ENCODE data around the gene EFCAB13. TPM values are rescaled to one million over a fixed set of nuclear protein-coding genes. Genes with fewer than 3 reads are reported as not detected.
"Not testable (repeated sequence)": the region's sequence is repeated elsewhere in the genome, so short reads cannot be mapped to it uniquely, and the experiment has no call there.

The EFCAB13 gene
- total and polyA plus RNA-seq, 7 experiments from 2014 or later, result 3.7 to 37.4 (median 18.4) TPM

DNA sequence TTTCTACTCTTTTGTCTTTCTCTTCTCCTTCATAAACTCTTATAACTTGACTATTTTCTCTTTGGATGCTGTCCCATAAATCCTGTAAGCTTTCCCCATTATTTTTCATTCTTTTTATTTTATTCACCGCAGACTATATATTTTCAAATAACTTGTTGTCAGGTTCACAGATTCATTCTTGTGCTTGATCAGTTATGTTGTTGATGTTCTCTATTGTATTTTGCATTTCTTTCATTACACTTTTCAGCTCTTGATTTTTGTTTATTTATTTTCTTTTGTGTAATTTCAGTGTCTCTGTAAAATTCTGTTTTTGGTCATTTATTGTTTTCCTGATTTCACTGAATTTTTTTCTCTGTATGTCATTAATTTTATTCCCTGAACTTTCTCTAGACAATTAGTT is 49.2 kb downstream of the EFCAB13 start:
- intact Hi-C loops (cut with micrococcal nuclease), result no loop called here
- no peaks in the 10 kb centered on the region for H3K4me1 Mint-ChIP-seq
- Histone ChIP-seq H3K36me3 (ENCODE audit: control insufficient read depth in 2 of 3, insufficient read depth in 3 of 3, low read length in 3 of 3) (no peaks in the 10 kb centered on the region), H3K27me3 (ENCODE audit: control insufficient read depth in 2 of 2, insufficient read depth in 2 of 2, low read length in 2 of 2) (no peaks in the 10 kb centered on the region), H3K9me3 (ENCODE audit: control insufficient read depth in 2 of 3, low read length in 3 of 3) (no peaks in the 10 kb centered on the region), H3K27ac (ENCODE audit: low read depth, low read length) (no peak overlapping the region), H3K4me3 (ENCODE audit: low read length) (no peak overlapping the region), H3K4me1 (ENCODE audit: control insufficient read depth in 2 of 2, insufficient read depth in 2 of 2, low read length in 2 of 2) (no peaks in the 10 kb centered on the region)
- peaks cover 0 to 28% (median 15%) of the 10 kb centered on the region in 11 donors for H3K9me3 Mint-ChIP-seq
- DNase-seq, result no peak
- no peak overlapping the region for H3K4me3 Mint-ChIP-seq
- H3K27me3 Mint-ChIP-seq, result peaks cover 0 to 18% (median 0%) of the 10 kb centered on the region in 5 donors
- ATAC-seq, result no peak
- POLR2A ChIA-PET, result no interaction called here
- peaks cover 2 to 39% (median 33%) of the 10 kb centered on the region in 5 donors for H3K36me3 Mint-ChIP-seq
- CTCF ChIA-PET, result no interaction called here
- H3K27ac Mint-ChIP-seq, result no peak overlapping the region

- POLR2A ChIA-PET, result no interaction called here
Observed at GRCh38 chr17:47376247-47376646, 52.5 kb downstream of the EFCAB13 start.

GRCh38 chr17:47388825-47389224 is 65.1 kb downstream of the EFCAB13 start:
- no peaks in the 10 kb centered on the region for H3K9me3 ChIP-seq (ENCODE audit: control insufficient read depth in 2 of 3, low read length in 3 of 3)
- Mint-ChIP-seq H3K27ac (no peak overlapping the region), H3K4me1 (no peaks in the 10 kb centered on the region), H3K27me3 (no peaks in the 10 kb centered on the region), H3K4me3 (no peak overlapping the region), H3K9me3 (peaks cover 4 to 17% (median 7%) of the 10 kb centered on the region in 11 donors), H3K36me3 (peaks cover 8 to 59% (median 35%) of the 10 kb centered on the region in 5 donors)
- CTCF ChIA-PET, result no interaction called here
- no peak overlapping the region for H3K4me3 ChIP-seq (ENCODE audit: low read length)
- no peaks in the 10 kb centered on the region for H3K27me3 ChIP-seq (ENCODE audit: control insufficient read depth in 2 of 2, insufficient read depth in 2 of 2, low read length in 2 of 2)
- ATAC-seq (no peak), DNase-seq (no peak)
- H3K36me3 ChIP-seq (ENCODE audit: control insufficient read depth in 2 of 3, insufficient read depth in 3 of 3, low read length in 3 of 3), result no peaks in the 10 kb centered on the region
- H3K4me1 ChIP-seq (ENCODE audit: control insufficient read depth in 2 of 2, insufficient read depth in 2 of 2, low read length in 2 of 2), result no peaks in the 10 kb centered on the region
- intact Hi-C loops (cut with micrococcal nuclease), result no loop called here
- H3K27ac ChIP-seq (ENCODE audit: low read depth, low read length), result no peak overlapping the region
- POLR2A ChIA-PET, result no interaction called here

More at GRCh38 chr17:47376247-47376646, 52.5 kb downstream of the EFCAB13 start:
- intact Hi-C loops (cut with micrococcal nuclease), result no loop called here
- Histone ChIP-seq H3K4me3 (ENCODE audit: low read length) (no peak overlapping the region), H3K4me1 (ENCODE audit: control insufficient read depth in 2 of 2, insufficient read depth in 2 of 2, low read length in 2 of 2) (no peaks in the 10 kb centered on the region), H3K9me3 (ENCODE audit: control insufficient read depth in 2 of 3, low read length in 3 of 3) (no peaks in the 10 kb centered on the region), H3K27ac (ENCODE audit: low read depth, low read length) (no peak overlapping the region), H3K36me3 (ENCODE audit: control insufficient read depth in 2 of 3, insufficient read depth in 3 of 3, low read length in 3 of 3) (no peaks in the 10 kb centered on the region), H3K27me3 (ENCODE audit: control insufficient read depth in 2 of 2, insufficient read depth in 2 of 2, low read length in 2 of 2) (no peaks in the 10 kb centered on the region)
- Mint-ChIP-seq H3K9me3 (peaks cover 0 to 31% (median 18%) of the 10 kb centered on the region in 11 donors), H3K27ac (no peak overlapping the region), H3K4me1 (no peaks in the 10 kb centered on the region), H3K27me3 (peaks cover 0 to 9% (median 0%) of the 10 kb centered on the region in 5 donors), H3K4me3 (no peak overlapping the region), H3K36me3 (peaks cover 2 to 52% (median 48%) of the 10 kb centered on the region in 5 donors)
- CTCF ChIA-PET, result no interaction called here
- DNase-seq (no peak), ATAC-seq (no peak)

DNA sequence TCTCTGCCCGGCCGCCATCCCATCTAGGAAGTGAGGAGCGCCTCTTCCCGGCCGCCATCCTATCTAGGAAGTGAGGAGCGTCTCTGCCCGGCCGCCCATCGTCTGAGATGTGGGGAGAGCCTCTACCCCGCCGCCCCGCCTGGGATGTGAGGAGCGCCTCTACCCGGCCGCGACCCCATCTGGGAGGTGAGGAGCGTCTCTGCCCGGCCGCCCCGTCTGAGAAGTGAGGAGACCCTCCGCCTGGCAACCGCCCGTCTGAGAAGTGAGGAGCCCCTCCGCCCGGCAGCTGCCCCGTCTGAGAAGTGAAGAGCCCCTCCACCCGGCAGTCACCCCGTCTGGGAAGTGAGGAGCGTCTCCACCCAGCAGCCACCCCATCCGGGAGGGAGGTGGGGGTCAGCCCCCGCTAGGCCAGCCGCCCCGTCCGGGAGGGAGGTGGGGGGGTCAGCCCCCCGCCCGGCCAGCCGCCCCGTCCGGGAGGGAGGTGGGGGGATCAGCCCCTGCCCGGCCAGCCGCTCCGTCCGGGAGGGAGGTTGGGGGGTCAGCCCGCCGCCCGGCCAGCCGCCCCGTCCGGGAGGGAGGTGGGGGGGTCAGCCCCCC is 73.9 kb downstream of the EFCAB13 start:
- H3K27ac Mint-ChIP-seq; H3K27me3 ChIP-seq (ENCODE audit: control insufficient read depth in 2 of 2, insufficient read depth in 2 of 2, low read length in 2 of 2); DNase-seq; H3K27me3 Mint-ChIP-seq; H3K9me3 ChIP-seq (ENCODE audit: control insufficient read depth in 2 of 3, low read length in 3 of 3); POLR2A ChIA-PET; CTCF ChIA-PET; H3K36me3 ChIP-seq (ENCODE audit: control insufficient read depth in 2 of 3, insufficient read depth in 3 of 3, low read length in 3 of 3); H3K4me3 Mint-ChIP-seq; H3K4me1 Mint-ChIP-seq; intact Hi-C loops (cut with micrococcal nuclease); H3K9me3 Mint-ChIP-seq; H3K27ac ChIP-seq (ENCODE audit: low read depth, low read length); H3K4me3 ChIP-seq (ENCODE audit: low read length); ATAC-seq; H3K4me1 ChIP-seq (ENCODE audit: control insufficient read depth in 2 of 2, insufficient read depth in 2 of 2, low read length in 2 of 2): not testable (repeated sequence)
- H3K36me3 Mint-ChIP-seq, result peaks cover 0 to 38% (median 6%) of the 10 kb centered on the region in 5 donors

GRCh38 chr17:47400333-47400732 is 76.6 kb downstream of the EFCAB13 start:
- H3K36me3 Mint-ChIP-seq, result peaks cover 0 to 32% (median 6%) of the 10 kb centered on the region in 5 donors
- H3K9me3 Mint-ChIP-seq, result peaks cover 0 to 2% (median 0%) of the 10 kb centered on the region in 11 donors
- Histone ChIP-seq H3K27me3 (ENCODE audit: control insufficient read depth in 2 of 2, insufficient read depth in 2 of 2, low read length in 2 of 2) (no peaks in the 10 kb centered on the region), H3K4me1 (ENCODE audit: control insufficient read depth in 2 of 2, insufficient read depth in 2 of 2, low read length in 2 of 2) (no peaks in the 10 kb centered on the region), H3K36me3 (ENCODE audit: control insufficient read depth in 2 of 3, insufficient read depth in 3 of 3, low read length in 3 of 3) (no peaks in the 10 kb centered on the region), H3K4me3 (ENCODE audit: low read length) (no peak overlapping the region), H3K9me3 (ENCODE audit: control insufficient read depth in 2 of 3, low read length in 3 of 3) (no peaks in the 10 kb centered on the region), H3K27ac (ENCODE audit: low read depth, low read length) (no peak overlapping the region)
- ATAC-seq (no peak), DNase-seq (no peak)
- peaks cover 0 to 3% (median 0%) of the 10 kb centered on the region in 7 donors for H3K4me1 Mint-ChIP-seq
- intact Hi-C loops (cut with micrococcal nuclease), result no loop called here
- ChIA-PET POLR2A (no interaction called here), CTCF (no interaction called here)
- H3K27me3 Mint-ChIP-seq, result no peaks in the 10 kb centered on the region
- H3K27ac Mint-ChIP-seq, result no peak overlapping the region
- H3K4me3 Mint-ChIP-seq, result no peak overlapping the region

GRCh38 chr17:47401100-47401499 is 77.3 kb downstream of the EFCAB13 start:
- Mint-ChIP-seq H3K27ac (no peak overlapping the region), H3K36me3 (peaks cover 0 to 28% (median 6%) of the 10 kb centered on the region in 5 donors), H3K9me3 (peaks cover 0 to 2% (median 0%) of the 10 kb centered on the region in 11 donors), H3K27me3 (no peaks in the 10 kb centered on the region), H3K4me3 (no peak overlapping the region), H3K4me1 (peaks cover 0 to 3% (median 0%) of the 10 kb centered on the region in 7 donors)
- intact Hi-C loops (cut with micrococcal nuclease), result no loop called here
- no peak overlapping the region for H3K27ac ChIP-seq (ENCODE audit: low read depth, low read length)
- no peaks in the 10 kb centered on the region for H3K27me3 ChIP-seq (ENCODE audit: control insufficient read depth in 2 of 2, insufficient read depth in 2 of 2, low read length in 2 of 2)
- H3K4me1 ChIP-seq (ENCODE audit: control insufficient read depth in 2 of 2, insufficient read depth in 2 of 2, low read length in 2 of 2), result no peaks in the 10 kb centered on the region
- no peak for ATAC-seq
- H3K4me3 ChIP-seq (ENCODE audit: low read length), result no peak overlapping the region
- H3K36me3 ChIP-seq (ENCODE audit: control insufficient read depth in 2 of 3, insufficient read depth in 3 of 3, low read length in 3 of 3), result no peaks in the 10 kb centered on the region
- CTCF ChIA-PET, result no interaction called here
- POLR2A ChIA-PET, result no interaction called here
- H3K9me3 ChIP-seq (ENCODE audit: control insufficient read depth in 2 of 3, low read length in 3 of 3), result no peaks in the 10 kb centered on the region
- no peak for DNase-seq

DNA sequence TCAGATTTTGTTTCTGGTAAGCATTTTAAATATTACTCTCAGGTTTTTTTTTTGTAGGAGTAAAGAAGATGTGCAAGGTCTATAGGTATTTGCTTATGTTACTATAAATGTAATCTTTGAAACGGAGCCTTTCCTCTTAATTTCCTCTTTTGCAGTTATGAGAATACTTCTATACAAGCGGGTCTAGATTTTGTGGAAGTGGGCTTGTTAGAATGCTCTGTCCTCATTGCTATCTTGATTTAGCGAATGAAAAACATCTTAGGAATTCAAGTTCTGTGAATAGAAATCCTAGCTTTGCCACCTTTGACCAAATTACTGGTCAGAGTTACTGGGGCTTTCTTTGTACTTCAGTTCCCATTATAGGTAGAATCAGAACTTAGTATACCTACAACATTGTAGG is 80.3 kb downstream of the EFCAB13 start:
- DNase-seq (no peak), ATAC-seq (no peak)
- ChIA-PET CTCF (interaction anchor here (0.7 kb wide), 1 partner anchor 47 kb away, joined by 5 read pairs; no protein-coding TSS in a partner anchor), POLR2A (no interaction called here)
- Mint-ChIP-seq H3K9me3 (peaks cover 0 to under 1% (median 0%) of the 10 kb centered on the region in 11 donors), H3K27me3 (peaks cover 0 to 3% (median 0%) of the 10 kb centered on the region in 5 donors), H3K27ac (no peak overlapping the region), H3K4me3 (no peak overlapping the region), H3K4me1 (peaks cover 0 to 2% (median 0%) of the 10 kb centered on the region in 7 donors), H3K36me3 (peaks cover 0 to 28% (median 1%) of the 10 kb centered on the region in 5 donors)
- Histone ChIP-seq H3K27me3 (ENCODE audit: control insufficient read depth in 2 of 2, insufficient read depth in 2 of 2, low read length in 2 of 2) (no peaks in the 10 kb centered on the region), H3K9me3 (ENCODE audit: control insufficient read depth in 2 of 3, low read length in 3 of 3) (no peaks in the 10 kb centered on the region), H3K4me3 (ENCODE audit: low read length) (no peak overlapping the region), H3K4me1 (ENCODE audit: control insufficient read depth in 2 of 2, insufficient read depth in 2 of 2, low read length in 2 of 2) (no peaks in the 10 kb centered on the region), H3K36me3 (ENCODE audit: control insufficient read depth in 2 of 3, insufficient read depth in 3 of 3, low read length in 3 of 3) (no peaks in the 10 kb centered on the region), H3K27ac (ENCODE audit: low read depth, low read length) (no peak overlapping the region)
- intact Hi-C loops (cut with micrococcal nuclease), result no loop called here
